CD4-positive, alpha-beta T cell treated with Interleukin-17A for 4 hours (primary cell): ENCODE measurements around the gene SMPD4.
A peak's percentile ranks its signal among the peaks of the same experiment; 100 is the strongest.
"Not testable (repeated sequence)": the region's sequence is repeated elsewhere in the genome, so short reads cannot be mapped to it uniquely, and the experiment has no call there.

Source experiments
- DNase-seq: peaks from one replicate; pipeline ENCODE4 v3.0.0-alpha.2; 2020; ENCODE audit warnings: mixed read lengths

SMPD4 gene

GRCh38 chr2:130185896-130186295 lies 4.5 kb upstream of the SMPD4 start:
- DNase-seq, result no peak

DNA sequence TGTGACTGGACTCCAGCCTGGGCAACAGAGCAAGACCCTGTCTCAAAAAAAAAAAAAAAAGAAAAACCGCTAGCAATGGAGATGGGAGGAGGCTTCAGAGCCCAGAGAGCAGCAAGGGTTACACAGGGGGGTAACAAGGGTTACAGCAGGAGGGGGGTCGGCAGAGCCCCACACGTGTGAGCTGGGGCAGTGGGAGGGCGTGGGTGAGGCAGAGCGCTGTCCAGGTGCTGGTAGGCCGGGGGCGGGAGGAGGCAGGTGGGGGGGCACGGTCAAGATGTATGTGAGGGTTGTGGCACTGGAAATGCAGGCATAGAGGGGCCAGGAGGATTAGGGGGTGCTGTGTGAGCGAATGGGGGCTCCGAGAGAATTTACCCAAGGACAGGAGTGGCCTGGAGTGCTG lies 4.0 kb upstream of the SMPD4 start:
- no peak for DNase-seq

DNA sequence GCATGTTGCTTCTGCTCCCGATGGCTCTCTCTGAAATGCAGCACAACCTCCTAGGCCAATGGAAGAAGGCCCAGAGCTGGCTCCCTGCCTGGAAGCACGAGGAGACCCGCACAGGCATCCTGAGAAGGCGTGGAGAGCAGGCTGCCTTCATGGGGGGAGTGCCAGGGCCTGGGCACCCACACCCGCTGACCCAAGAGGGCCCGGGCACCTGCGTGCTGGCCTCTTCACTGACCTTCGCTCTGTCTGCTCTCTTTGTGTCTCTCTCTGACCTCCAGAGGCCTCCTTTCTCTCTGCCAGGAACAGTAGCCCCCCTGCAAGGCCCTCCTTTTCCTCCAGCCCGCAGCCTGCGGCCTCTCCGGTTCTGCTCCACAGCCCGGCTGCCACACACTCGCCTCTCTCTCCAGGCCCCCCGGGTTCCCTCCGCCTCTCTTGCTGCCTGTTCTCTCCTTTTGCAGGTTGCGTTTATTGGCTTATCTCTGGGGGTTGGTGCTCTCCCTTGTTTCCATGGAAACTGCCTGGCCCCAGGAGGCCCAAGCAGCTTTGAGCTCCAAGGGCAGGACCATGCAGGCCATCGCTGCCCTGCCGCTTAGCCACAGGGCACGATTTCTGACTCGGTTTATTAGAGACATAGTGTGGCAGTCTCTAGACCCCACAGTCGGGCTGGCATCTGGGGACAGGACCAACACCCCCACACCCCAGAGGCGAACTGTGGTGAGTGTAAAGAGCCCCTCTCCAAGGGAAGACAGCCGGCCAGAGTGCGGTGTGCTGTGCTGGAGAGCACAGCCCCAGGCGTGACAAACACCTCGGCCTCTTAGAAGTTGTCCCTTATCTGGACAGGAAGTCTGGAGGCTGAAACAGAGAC lies 2.3 kb upstream of the SMPD4 start:
- DNase-seq, result no peak

DNA sequence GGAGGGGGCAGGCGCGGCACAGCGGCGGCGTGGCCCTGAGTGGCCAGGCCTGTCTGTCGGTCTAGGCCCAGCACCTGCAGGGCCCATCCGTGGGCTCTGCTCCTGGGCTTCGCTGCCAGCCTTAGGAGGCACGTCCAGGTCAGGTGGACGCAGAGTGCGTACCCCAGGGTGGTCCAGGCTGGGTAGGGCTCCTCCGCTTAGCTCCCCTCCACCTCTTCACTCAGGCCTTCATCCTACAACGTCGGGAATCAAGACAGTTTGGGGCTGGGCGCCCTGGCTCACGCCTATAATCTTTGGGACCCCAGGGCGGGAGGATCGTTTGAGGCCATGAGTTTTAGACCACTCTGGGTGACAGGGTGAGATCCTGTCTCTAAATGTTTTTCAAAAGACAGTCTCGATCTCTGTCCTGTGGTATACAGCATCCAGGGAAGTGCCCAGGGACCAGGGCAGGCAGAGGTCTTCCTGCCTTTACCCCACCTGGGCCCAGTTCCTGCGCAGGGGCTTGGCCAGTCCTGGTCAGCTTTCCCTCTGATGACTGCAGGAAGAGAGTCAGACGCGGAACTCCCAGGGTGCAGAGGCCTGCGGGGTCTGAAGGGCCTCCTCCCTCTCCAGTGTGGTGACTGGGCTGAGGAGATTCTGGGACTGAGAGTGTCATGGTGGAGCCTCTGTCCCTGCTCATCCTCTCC lies 1.6 kb upstream of the SMPD4 start:
- not testable (repeated sequence) for DNase-seq

- peak; percentile 92 for DNase-seq
These were observed 679 bp upstream of the SMPD4 start, which contains the start of gene MZT2B for GRCh38 chr2:130181880-130182682. TSS of gene MZT2B (plus strand) at chr2:130182262. CDS start at chr2:130182283, 21 bp downstream.

- not testable (repeated sequence) for DNase-seq
These were observed 738 bp downstream of the SMPD4 start for GRCh38 chr2:130180404-130181324.

DNA sequence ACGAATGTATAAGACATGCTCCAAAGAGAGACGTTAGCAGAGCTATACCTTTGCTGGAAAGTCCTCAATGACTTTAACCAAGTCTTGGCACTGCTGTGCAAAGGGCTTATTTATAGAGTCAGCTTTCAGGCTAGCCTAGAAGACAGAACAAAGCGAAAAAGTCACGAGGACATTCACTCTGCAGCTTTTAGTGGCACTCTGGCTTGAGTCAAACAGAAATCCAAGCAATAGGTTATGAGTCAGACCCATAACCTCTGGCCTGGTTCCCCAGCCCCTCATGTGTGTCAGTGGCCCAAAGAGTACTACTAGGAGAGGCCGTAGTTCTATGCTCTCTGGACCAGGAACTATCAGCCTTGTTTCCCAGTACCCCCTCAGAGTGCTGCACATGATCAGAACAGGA lies 6.5 kb downstream of the SMPD4 start:
- DNase-seq, result not testable (repeated sequence)

DNA sequence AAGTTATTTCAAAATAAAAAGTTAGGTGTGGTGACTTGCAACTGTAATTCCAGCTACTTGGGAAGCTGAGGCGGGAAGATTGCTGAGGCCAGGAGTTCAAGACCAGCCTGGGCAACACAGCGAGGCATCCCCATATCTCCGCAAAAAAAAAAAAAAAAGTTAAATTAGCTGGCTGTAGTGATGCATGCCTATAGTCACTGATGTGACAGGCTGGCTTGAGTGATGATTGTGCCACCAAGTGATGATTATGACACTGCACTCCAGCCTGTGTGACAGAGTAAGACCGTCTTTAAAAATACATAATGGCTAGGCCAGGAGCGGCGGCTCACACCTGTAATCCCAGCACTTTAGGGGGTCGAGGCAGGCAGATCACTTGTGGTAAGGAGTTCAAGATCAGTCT lies 11.5 kb downstream of the SMPD4 start:
- no peak for DNase-seq

DNA sequence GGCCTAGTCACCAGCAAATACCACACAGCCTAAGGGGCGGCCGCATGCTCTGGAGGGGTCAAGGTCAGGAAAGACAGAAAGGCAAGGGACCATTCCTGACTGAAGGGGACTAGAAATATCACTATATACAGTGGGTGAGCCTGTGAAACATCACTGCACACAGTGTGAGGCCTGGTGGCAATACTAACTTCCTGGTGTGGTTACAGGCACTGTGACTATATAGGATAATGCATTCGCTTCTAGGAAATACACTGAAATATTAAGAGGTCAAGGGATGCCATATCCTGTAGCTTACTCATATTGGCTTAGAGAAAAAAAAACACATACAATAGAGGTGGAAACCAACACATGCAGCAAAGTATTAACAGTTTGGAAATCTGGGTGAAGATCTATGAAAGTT lies 12.2 kb downstream of the SMPD4 start:
- not testable (repeated sequence) for DNase-seq

DNA sequence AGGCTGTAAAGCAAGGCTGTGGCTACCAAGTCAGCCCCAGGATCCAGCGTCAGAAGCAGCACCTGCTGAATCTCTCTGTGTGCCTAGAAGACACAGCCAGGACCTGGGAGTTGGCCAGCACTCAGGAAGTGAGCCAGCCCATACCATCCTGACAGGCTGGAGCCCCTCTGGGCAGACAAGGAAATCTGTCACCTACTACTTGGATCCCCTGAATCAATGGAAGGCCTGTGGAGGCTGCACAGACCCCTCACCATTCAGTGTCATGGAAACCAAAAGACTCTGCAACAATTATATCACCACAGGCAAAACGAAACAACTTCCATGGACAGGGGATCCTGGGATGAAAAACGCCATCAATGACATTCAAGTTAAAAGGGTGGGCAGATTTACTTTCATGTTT lies 14.8 kb downstream of the SMPD4 start:
- DNase-seq, result not testable (repeated sequence)

DNA sequence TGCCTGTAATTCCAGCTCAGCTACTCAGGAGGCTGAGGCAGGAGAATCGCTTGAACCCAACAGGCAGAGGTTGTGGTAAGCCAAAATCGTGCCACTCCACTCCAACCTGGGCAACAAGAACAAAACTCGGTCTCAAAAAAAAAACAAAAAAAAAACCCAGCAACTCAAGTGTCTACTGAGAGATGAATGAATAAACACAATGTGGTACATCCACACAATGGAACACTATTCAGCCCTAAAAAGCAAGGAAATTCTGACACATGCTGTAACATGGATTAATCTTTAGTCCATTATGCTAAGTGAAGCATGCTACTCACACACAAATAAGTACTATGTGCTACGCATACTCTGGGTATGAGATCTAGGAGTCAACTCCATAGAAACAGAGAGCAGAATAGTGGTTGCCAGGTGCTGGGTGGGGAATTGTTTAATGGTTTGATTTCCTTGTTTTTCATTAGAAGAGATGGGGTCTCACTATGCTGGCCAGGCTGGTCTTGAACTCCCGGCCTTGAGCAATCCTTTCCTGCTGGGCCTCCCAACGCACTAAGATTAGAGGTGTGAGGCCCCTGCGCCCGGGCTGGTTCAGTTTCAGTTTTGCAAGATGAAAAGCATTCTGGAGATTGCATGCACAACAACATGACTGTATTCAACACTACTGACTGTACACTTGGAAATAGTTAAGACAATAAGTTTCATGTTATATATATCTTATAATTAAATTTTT lies 15.9 kb downstream of the SMPD4 start:
- DNase-seq, result no peak

DNA sequence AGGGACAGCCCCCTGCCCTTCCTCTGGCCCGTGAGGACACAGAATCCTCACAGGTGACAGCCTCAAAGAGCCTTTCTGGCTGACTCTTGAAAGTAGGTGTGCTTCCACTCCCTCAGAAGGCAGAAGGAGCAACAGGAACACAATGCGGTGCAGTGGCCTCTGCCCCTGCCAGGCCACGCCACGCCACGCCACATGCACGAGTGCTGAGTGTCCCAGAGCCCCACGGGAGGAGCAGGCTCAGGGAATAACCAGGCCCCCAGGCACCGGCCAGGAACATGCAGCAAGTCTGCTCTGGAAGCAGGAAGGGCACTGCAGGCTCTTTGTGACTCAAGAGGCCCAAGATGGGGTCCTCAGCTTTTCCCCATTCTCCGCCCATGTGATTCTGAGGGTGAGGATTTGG lies 18.4 kb downstream of the SMPD4 start:
- no peak for DNase-seq

DNA sequence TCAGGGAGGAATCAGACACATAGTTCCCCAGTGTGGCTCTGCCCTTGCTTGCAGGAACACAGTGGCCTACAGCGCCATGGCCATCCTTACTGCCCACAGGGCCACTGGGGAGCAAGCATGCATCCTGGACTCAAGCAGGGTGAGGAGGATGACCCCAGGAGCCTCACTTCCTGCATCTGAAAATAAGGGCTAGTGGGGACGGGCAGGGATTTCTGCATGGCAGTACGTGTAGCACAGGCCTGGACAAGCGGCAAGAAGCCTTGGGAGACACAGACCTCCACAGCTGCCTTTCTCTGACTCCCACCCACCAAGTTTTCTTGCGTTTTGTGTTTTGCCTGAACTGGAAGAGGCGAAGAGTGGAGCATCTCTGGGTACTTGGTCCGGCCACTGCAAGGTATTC lies 18.9 kb downstream of the SMPD4 start:
- not testable (repeated sequence) for DNase-seq

DNA sequence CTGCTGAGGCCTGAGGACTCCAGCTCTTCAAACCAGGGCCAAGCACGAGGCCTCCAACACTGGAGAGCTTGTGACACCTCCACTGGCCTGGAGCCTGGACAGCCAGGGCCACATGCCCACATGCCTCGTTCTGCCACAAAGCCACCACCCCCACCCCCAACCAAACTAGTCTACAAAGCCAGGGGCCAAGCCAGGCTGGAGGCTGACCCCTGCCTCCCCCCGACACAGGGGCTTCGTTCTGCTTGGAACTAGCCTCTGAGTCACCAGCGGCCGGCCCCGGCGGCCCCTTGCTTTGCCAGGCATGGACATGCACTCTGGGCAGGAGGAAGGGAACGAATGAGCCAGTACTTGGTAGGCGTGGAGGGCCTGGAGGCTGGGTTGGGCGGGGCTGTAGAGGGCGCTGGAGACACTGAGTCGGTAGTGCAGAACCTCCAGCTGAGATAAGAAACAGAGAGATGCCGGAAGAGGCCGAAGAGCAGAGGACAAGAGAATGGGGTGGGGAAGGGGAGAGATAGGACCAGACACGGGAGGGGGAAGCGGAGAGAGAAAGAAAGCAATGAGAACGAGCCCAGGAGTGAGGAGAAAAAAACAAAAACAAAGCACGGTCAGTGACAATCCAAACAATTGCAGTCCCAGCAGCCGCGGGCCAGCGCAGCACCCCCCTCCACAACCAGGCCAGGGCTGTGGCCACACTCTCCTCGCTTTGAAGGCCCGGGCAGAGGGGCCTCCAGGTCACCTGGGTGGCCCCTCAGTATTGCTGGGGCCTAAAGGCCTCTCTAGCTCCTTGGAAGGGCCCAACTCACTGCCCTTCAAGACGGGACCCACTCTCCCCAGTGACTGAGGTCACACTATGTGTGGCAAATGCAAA lies 20.3 kb downstream of the SMPD4 start:
- not testable (repeated sequence) for DNase-seq

DNA sequence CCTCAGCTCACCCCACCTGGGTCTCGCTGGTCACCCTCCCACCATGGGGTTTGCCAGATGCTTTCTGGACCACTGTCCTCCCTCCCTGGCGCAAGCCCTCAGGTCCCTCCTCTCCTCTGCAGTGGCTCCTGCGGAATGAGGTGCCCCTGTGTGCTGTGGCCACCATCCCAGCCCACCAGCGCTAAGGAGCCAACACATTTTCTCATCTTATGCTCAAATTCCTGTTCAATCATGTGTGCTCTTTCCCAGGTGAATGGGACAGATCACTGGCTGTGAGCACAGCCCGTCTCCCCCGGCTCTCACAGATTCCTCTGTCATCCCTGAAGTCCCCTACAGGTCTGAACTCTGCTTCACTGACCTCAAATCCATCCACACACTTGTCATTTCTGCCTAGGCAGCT lies 21.3 kb downstream of the SMPD4 start:
- no peak for DNase-seq

- DNase-seq, result not testable (repeated sequence)
These were observed 22.0 kb downstream of the SMPD4 start for GRCh38 chr2:130159376-130159775.

GRCh38 chr2:130158631-130159030 lies 22.8 kb downstream of the SMPD4 start:
- no peak for DNase-seq

DNA sequence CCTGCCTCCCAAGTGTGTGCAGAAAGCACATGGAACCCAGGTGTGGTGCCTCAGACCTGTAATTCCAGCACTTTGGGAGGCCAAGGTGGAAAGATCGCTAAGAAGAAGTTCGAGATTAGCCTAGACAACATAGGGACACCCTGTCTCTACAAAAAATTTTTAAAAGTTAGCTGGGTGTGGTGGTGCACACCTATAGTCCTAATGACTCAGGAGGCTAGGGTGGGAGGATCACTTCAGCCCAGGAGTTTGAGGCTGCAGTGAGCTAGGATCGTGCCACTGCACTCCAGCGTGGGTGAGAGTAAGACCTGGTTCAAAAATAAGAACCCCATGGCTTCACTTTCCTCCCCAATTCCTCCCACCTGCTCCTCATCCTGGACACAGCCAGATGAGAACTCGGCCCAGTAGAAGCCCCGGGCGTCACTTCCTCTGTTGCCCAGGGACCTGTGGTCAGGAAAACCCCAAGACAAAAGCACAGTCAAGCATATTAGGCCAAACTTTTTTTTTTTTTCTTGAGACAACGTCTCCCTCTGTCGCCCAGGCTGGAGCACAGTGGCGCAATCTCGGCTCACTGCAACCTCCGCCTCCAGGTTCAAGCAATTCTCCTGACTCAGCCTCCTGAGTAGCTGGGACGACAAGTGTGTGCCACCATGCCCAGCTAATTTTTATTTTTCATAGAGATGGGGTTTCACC lies 23.4 kb downstream of the SMPD4 start:
- not testable (repeated sequence) for DNase-seq

GRCh38 chr2:130157354-130157753 lies 24.0 kb downstream of the SMPD4 start:
- not testable (repeated sequence) for DNase-seq

GRCh38 chr2:130156624-130157004 lies 24.8 kb downstream of the SMPD4 start:
- DNase-seq, result no peak
